K562 (cell line): ENCODE results near the gene FNBP1. TPM values are rescaled to one million over a fixed set of nuclear protein-coding genes. Genes with fewer than 3 reads are reported as not detected.

ENCODE experiments used
- ARHGAP35 ChIP-seq: fragments of 450-650 bp; IDR thresholded peaks from 2 replicates; pipeline ENCODE4 v1.6.1; 2018; ENCODE audit not compliant: partially characterized antibody
- CBX1 ChIP-seq: sonication (generic); IDR thresholded peaks from 2 replicates; pipeline ENCODE4 v1.6.1; 2016; ENCODE audit warnings: antibody characterized with exemption, low read depth, mild to moderate bottlenecking
- CUX1 ChIP-seq: fragments of 200-800 bp; sonication (Bioruptor generic); IDR thresholded peaks from 2 replicates; pipeline ENCODE4 v1.6.1; 2016; ENCODE audit warnings: missing genetic modification characterization, missing compliant biosample characterization
- GTF2E2 ChIP-seq: fragments of 200-800 bp; sonication (Bioruptor generic); IDR thresholded peaks from 2 replicates; pipeline ENCODE4 v1.6.1; 2016; ENCODE audit warnings: missing genetic modification characterization, missing compliant biosample characterization
- NKRF ChIP-seq: fragments of 450-650 bp; IDR thresholded peaks from 2 replicates; pipeline ENCODE4 v1.6.1; 2016; ENCODE audit warnings: borderline replicate concordance
- PCBP2 ChIP-seq: fragments of 200-400 bp; formaldehyde crosslinking; IDR thresholded peaks from 2 replicates; pipeline ENCODE4 v1.6.1; 2018; ENCODE audit warnings: low read length, low read depth, mild to moderate bottlenecking, moderate library complexity; ENCODE audit not compliant: poor library complexity, severe bottlenecking
- PHF20 ChIP-seq: fragments of 450-650 bp; IDR thresholded peaks from 2 replicates; pipeline ENCODE4 v1.6.1; 2018; ENCODE audit not compliant: partially characterized antibody
- RAD21 ChIP-seq, 2 experiments: fragments of 250-450 bp in 1 of 2; fragments of 450-650 bp in 1 of 2; sonication (Bioruptor Pico) in 1 of 2; formaldehyde crosslinking in 1 of 2; IDR thresholded peaks in 1 of 2; conservative IDR thresholded peaks in 1 of 2; 2 replicates each; pipeline versions ENCODE4 v1.4.0 to v1.8.0; 2020 to 2022; ENCODE audit warnings: mild to moderate bottlenecking in 2 of 2, moderate library complexity in 1 of 2
- SP2 ChIP-seq: IDR thresholded peaks from 2 replicates; pipeline ENCODE4 v1.6.1; 2011; ENCODE audit warnings: mild to moderate bottlenecking, low read depth, low read length, moderate library complexity; ENCODE audit not compliant: poor library complexity, severe bottlenecking; ENCODE audit errors: extremely low read depth
- THAP12 ChIP-seq: fragments of 250-450 bp; sonication (Bioruptor Pico); IDR thresholded peaks from 2 replicates; pipeline ENCODE4 v1.9.0; 2021; ENCODE audit warnings: mild to moderate bottlenecking, inconsistent platforms
- ZMIZ1 ChIP-seq, 2 experiments: fragments of 150-350 bp in 1 of 2; IDR thresholded peaks; 2 replicates each; pipeline ENCODE4 v1.6.1; 2012 to 2016; ENCODE audit warnings: low read depth in 2 of 2, low read length in 2 of 2, mild to moderate bottlenecking in 1 of 2, moderate library complexity in 1 of 2
- ZNF165 ChIP-seq: fragments of 250-450 bp; sonication (Bioruptor Pico); IDR thresholded peaks from 2 replicates; pipeline ENCODE4 v1.4.0; 2020; ENCODE audit warnings: borderline replicate concordance
- ZNF586 ChIP-seq: fragments of 450-650 bp; formaldehyde crosslinking; conservative IDR thresholded peaks from 2 replicates; pipeline ENCODE4 v1.4.0; 2020; ENCODE audit warnings: mild to moderate bottlenecking, moderate library complexity
- polyA plus RNA-seq, 8 experiments: library from polyadenylated mRNA; depleted of rRNA in 4 of 8; stranded (reverse) in 5 of 8; unstranded in 3 of 8; fragments of >200 nt; fragmentation: Nextera tagmentation in 2 of 8; fragmentation: Illumina TruSeq in 1 of 8; extraction: Ambion mirVana in 2 of 8; extraction: Trizol in 1 of 8; gene quantifications; 2 replicates each; pipeline versions ENCODE4 v1.2.1 to v1.2.3, GENCODE V29; 2011 to 2014; ENCODE audit warnings: inconsistent platforms in 1 of 8, missing spikeins in 1 of 8
- total RNA-seq, 7 experiments: library from RNA; depleted of rRNA in 6 of 7; stranded (reverse); fragments of >200 nt in 6 of 7; fragmentation: Illumina TruSeq in 2 of 7; extraction: Trizol in 2 of 7; gene quantifications; 2 replicates each; pipeline versions ENCODE4 v1.2.1 to v1.2.3, GENCODE V29; 2011 to 2021; ENCODE audit warnings: low replicate concordance in 1 of 7

The FNBP1 gene
- total and polyA plus RNA-seq, 9 of the 15 experiments (the other 6 are each of a cell fraction or from before 2014, with no cell fraction given), result 1.8 to 14.9 (median 7.6) TPM

- TF ChIP-seq NKRF, result no peak; the same call in 1 of the 2 replicates
- peak; percentile 74; the same call in 1 of the 2 replicates for TF ChIP-seq ZNF165 (CRISPR knock-in tag)
- no peak for TF ChIP-seq ZNF586
- TF ChIP-seq GTF2E2 (tag), result no peak; the same call in 1 of the 2 replicates
- TF ChIP-seq PCBP2, result no peak
- no peak for TF ChIP-seq PHF20
- TF ChIP-seq RAD21 (CRISPR knock-in tag; conservative IDR thresholded peaks at IDR 0.05 in 1 of 2, IDR thresholded peaks at IDR 0.05 in 1 of 2), result peak; percentile 67 to 70
- no peak for TF ChIP-seq CBX1
- peak in 1 of 2 experiments; percentile 99; a peak in 2 of 4 replicates for TF ChIP-seq ZMIZ1 (IDR thresholded peaks at IDR 0.05; ENCODE audit: low read depth in 2 of 2, low read length in 2 of 2)
- TF ChIP-seq CUX1, result peak; percentile 93; the same call in 1 of the 2 replicates
- no peak for TF ChIP-seq SP2
- TF ChIP-seq THAP12, result peak; percentile 65; the same call in 1 of the 2 replicates
- no peak for TF ChIP-seq ARHGAP35
These were observed 179.8 kb downstream of the FNBP1 start (continued) for GRCh38 chr9:129863059-129863690.
